SJCRH30 (cell line): Measurements from ENCODE around the gene TAS2R38. TPM values are rescaled to one million over a fixed set of nuclear protein-coding genes. Genes with fewer than 3 reads are reported as not detected.
A peak's percentile ranks its signal among the peaks of the same experiment; 100 is the strongest.
"Not testable (repeated sequence)": the region's sequence is repeated elsewhere in the genome, so short reads cannot be mapped to it uniquely, and the experiment has no call there.

ENCODE experiments used
- DNase-seq, 2 experiments: peaks; one replicate each; pipeline ENCODE4 v3.0.0-alpha.2; 2015 to 2020
- H3K27ac ChIP-seq: fragments of 250-450 bp; sonication (Bioruptor Pico); 2 replicates; pipeline ENCODE4 v1.5.1; 2020; ENCODE audit warnings: mild to moderate bottlenecking, moderate library complexity
- H3K27me3 ChIP-seq: fragments of 250-450 bp; sonication (Bioruptor Pico); 2 replicates; pipeline ENCODE4 v1.5.1; 2020; ENCODE audit warnings: mild to moderate bottlenecking, moderate library complexity
- H3K36me3 ChIP-seq: fragments of 250-450 bp; sonication (Bioruptor Pico); 2 replicates; pipeline ENCODE4 v1.5.1; 2020; ENCODE audit warnings: mild to moderate bottlenecking, moderate library complexity
- H3K4me1 ChIP-seq: fragments of 250-450 bp; sonication (Bioruptor Pico); 2 replicates; pipeline ENCODE4 v1.5.1; 2020; ENCODE audit warnings: mild to moderate bottlenecking, moderate library complexity
- H3K4me3 ChIP-seq: fragments of 250-450 bp; sonication (Bioruptor Pico); 2 replicates; pipeline ENCODE4 v1.5.1; 2020; ENCODE audit warnings: mild to moderate bottlenecking, moderate library complexity
- H3K9me3 ChIP-seq: fragments of 250-450 bp; sonication (Bioruptor Pico); replicated peaks from 2 replicates; pipeline ENCODE4 v1.5.1; 2020; ENCODE audit warnings: mild to moderate bottlenecking, moderate library complexity
- total RNA-seq: library from RNA; depleted of rRNA; stranded (reverse); fragments of >200 nt; shearing (Covaris generic); gene quantifications from 2 replicates; pipeline ENCODE4 v1.2.3, GENCODE V29; 2014

TAS2R38 gene
- total RNA-seq, 1 experiment from 2014 or later, result not detected

GRCh38 chr7:141991140-141991539 is 17.6 kb upstream of the TAS2R38 start:
- Histone ChIP-seq H3K9me3 (no peaks in the 10 kb centered on the region), H3K27ac (no peak overlapping the region), H3K4me1 (no peaks in the 10 kb centered on the region; the same call in 1 of the 2 replicates), H3K4me3 (no peak overlapping the region), H3K36me3 (no peaks in the 10 kb centered on the region), H3K27me3 (0 out of 2 replicates have a peak, but pooled peaks cover 3% of the 10 kb centered on the region)
- no peak for DNase-seq

- no peak for DNase-seq
- H3K27ac ChIP-seq, result no peak overlapping the region
- H3K27me3 ChIP-seq, result 0 out of 2 replicates have a peak, but pooled peaks cover 3% of the 10 kb centered on the region
- H3K9me3 ChIP-seq, result no peaks in the 10 kb centered on the region
- H3K36me3 ChIP-seq, result no peaks in the 10 kb centered on the region
- no peak overlapping the region for H3K4me3 ChIP-seq
- no peaks in the 10 kb centered on the region; the same call in 1 of the 2 replicates for H3K4me1 ChIP-seq
Observed at GRCh38 chr7:141990011-141990725, 16.6 kb upstream of the TAS2R38 start.

- not testable (repeated sequence) for H3K27ac ChIP-seq
Observed at GRCh38 chr7:141987803-141988202, 14.2 kb upstream of the TAS2R38 start.

GRCh38 chr7:141986923-141987322 is 13.3 kb upstream of the TAS2R38 start:
- H3K27me3 ChIP-seq, result 0 out of 2 replicates have a peak, but pooled peaks cover 3% of the 10 kb centered on the region
- H3K36me3 ChIP-seq, result no peaks in the 10 kb centered on the region
- H3K9me3 ChIP-seq, result no peaks in the 10 kb centered on the region
- H3K4me3 ChIP-seq, result no peak overlapping the region
- DNase-seq, result no peak
- no peak overlapping the region for H3K27ac ChIP-seq
- H3K4me1 ChIP-seq, result no peaks in the 10 kb centered on the region

More at GRCh38 chr7:141987803-141988202, 14.2 kb upstream of the TAS2R38 start:
- not testable (repeated sequence) for H3K9me3 ChIP-seq, H3K4me1 ChIP-seq, H3K36me3 ChIP-seq, H3K4me3 ChIP-seq, DNase-seq, H3K27me3 ChIP-seq

GRCh38 chr7:141985926-141986325 is 12.4 kb upstream of the TAS2R38 start:
- not testable (repeated sequence) for DNase-seq, H3K9me3 ChIP-seq, H3K27me3 ChIP-seq, H3K4me1 ChIP-seq, H3K4me3 ChIP-seq, H3K27ac ChIP-seq, H3K36me3 ChIP-seq

GRCh38 chr7:141979568-141979967 is 6.0 kb upstream of the TAS2R38 start:
- Histone ChIP-seq H3K4me1 (no peaks in the 10 kb centered on the region), H3K4me3 (no peak overlapping the region)

GRCh38 chr7:141978351-141978750 is 4.8 kb upstream of the TAS2R38 start:
- no peak overlapping the region for H3K4me3 ChIP-seq
- no peak for DNase-seq
- no peak overlapping the region for H3K27ac ChIP-seq
- H3K27me3 ChIP-seq, result no peaks in the 10 kb centered on the region
- H3K36me3 ChIP-seq, result no peaks in the 10 kb centered on the region
- H3K4me1 ChIP-seq, result no peaks in the 10 kb centered on the region
- no peaks in the 10 kb centered on the region for H3K9me3 ChIP-seq

More at GRCh38 chr7:141979568-141979967, 6.0 kb upstream of the TAS2R38 start:
- Histone ChIP-seq H3K9me3 (no peaks in the 10 kb centered on the region), H3K27me3 (no peaks in the 10 kb centered on the region), H3K27ac (no peak overlapping the region), H3K36me3 (no peaks in the 10 kb centered on the region)
- DNase-seq, result no peak

GRCh38 chr7:141976524-141977245 is 3.1 kb upstream of the TAS2R38 start:
- no peak overlapping the region for H3K4me3 ChIP-seq
- DNase-seq, result no peak
- no peaks in the 10 kb centered on the region for H3K4me1 ChIP-seq
- no peak overlapping the region for H3K27ac ChIP-seq
- H3K9me3 ChIP-seq, result no peaks in the 10 kb centered on the region
- H3K27me3 ChIP-seq, result no peaks in the 10 kb centered on the region; the same call in 1 of the 2 replicates
- H3K36me3 ChIP-seq, result no peaks in the 10 kb centered on the region

GRCh38 chr7:141975806-141976523 is 2.4 kb upstream of the TAS2R38 start:
- Histone ChIP-seq H3K4me1 (no peaks in the 10 kb centered on the region), H3K36me3 (no peaks in the 10 kb centered on the region), H3K4me3 (no peak overlapping the region), H3K27ac (no peak overlapping the region), H3K9me3 (no peaks in the 10 kb centered on the region), H3K27me3 (no peaks in the 10 kb centered on the region; the same call in 1 of the 2 replicates)
- DNase-seq, result peak; percentile 58 to 83

GRCh38 chr7:141974831-141975230 is 1.3 kb upstream of the TAS2R38 start:
- no peaks in the 10 kb centered on the region for H3K9me3 ChIP-seq
- H3K27ac ChIP-seq, result no peak overlapping the region
- H3K36me3 ChIP-seq, result no peaks in the 10 kb centered on the region
- H3K4me3 ChIP-seq, result no peak overlapping the region
- peak in 1 of 2 experiments; percentile 6 for DNase-seq
- H3K4me1 ChIP-seq, result no peaks in the 10 kb centered on the region
- no peaks in the 10 kb centered on the region; the same call in 1 of the 2 replicates for H3K27me3 ChIP-seq

- no peaks in the 10 kb centered on the region for H3K4me1 ChIP-seq
- H3K27ac ChIP-seq, result no peak overlapping the region
- no peak for DNase-seq
Observed at GRCh38 chr7:141960687-141961422, 12.7 kb downstream of the TAS2R38 start.

GRCh38 chr7:141956084-141956483 is 17.5 kb downstream of the TAS2R38 start:
- Histone ChIP-seq H3K27ac (no peak overlapping the region), H3K4me1 (no peaks in the 10 kb centered on the region), H3K36me3 (no peaks in the 10 kb centered on the region), H3K27me3 (no peaks in the 10 kb centered on the region), H3K4me3 (no peak overlapping the region), H3K9me3 (no peaks in the 10 kb centered on the region)
- no peak for DNase-seq

More at GRCh38 chr7:141960687-141961422, 12.7 kb downstream of the TAS2R38 start:
- Histone ChIP-seq H3K4me3 (no peak overlapping the region), H3K27me3 (no peaks in the 10 kb centered on the region), H3K36me3 (no peaks in the 10 kb centered on the region), H3K9me3 (no peaks in the 10 kb centered on the region)

- no peaks in the 10 kb centered on the region for H3K27me3 ChIP-seq
- DNase-seq, result no peak
- H3K4me3 ChIP-seq, result no peak overlapping the region
- H3K27ac ChIP-seq, result no peak overlapping the region
- H3K9me3 ChIP-seq, result no peaks in the 10 kb centered on the region
- H3K36me3 ChIP-seq, result no peaks in the 10 kb centered on the region
- H3K4me1 ChIP-seq, result no peaks in the 10 kb centered on the region
Observed at GRCh38 chr7:141954334-141954733, 19.2 kb downstream of the TAS2R38 start.

- H3K36me3 ChIP-seq, result no peaks in the 10 kb centered on the region
- H3K27ac ChIP-seq, result no peak overlapping the region
- DNase-seq, result no peak
- no peaks in the 10 kb centered on the region for H3K4me1 ChIP-seq
- H3K27me3 ChIP-seq, result no peaks in the 10 kb centered on the region
- no peak overlapping the region for H3K4me3 ChIP-seq
- no peaks in the 10 kb centered on the region for H3K9me3 ChIP-seq
Observed at GRCh38 chr7:141952461-141952860, 21.1 kb downstream of the TAS2R38 start.
